ENCODE data around the gene RAVER2.

RAVER2 gene

DNA sequence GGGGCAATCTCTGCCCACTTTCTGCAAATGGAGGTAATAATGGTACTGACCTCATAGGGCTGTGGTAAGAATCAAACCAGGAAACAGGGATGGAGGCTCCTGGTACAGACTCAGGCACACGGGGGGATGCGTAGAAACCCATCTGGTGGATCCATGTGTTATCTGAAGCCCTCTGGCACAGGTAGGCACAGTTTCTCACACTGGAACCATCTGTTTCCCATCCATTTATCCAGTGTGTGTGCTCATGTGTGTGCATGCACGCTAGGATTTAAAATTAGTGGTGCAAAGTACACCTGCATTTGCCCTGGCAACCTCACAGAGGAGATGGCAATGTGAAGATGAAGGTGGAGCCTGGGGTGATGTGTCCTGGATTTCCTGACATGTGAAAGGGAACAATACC lies 103.3 kb downstream of the RAVER2 start:
- in situ Hi-C loops (cut with HindIII; ENCODE audit: low sequenced_read_pairs) = no loop called here
- TF ChIP-seq, protein P1, sequence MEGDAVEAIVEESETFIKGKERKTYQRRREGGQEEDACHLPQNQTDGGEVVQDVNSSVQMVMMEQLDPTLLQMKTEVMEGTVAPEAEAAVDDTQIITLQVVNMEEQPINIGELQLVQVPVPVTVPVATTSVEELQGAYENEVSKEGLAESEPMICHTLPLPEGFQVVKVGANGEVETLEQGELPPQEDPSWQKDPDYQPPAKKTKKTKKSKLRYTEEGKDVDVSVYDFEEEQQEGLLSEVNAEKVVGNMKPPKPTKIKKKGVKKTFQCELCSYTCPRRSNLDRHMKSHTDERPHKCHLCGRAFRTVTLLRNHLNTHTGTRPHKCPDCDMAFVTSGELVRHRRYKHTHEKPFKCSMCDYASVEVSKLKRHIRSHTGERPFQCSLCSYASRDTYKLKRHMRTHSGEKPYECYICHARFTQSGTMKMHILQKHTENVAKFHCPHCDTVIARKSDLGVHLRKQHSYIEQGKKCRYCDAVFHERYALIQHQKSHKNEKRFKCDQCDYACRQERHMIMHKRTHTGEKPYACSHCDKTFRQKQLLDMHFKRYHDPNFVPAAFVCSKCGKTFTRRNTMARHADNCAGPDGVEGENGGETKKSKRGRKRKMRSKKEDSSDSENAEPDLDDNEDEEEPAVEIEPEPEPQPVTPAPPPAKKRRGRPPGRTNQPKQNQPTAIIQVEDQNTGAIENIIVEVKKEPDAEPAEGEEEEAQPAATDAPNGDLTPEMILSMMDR (IDR thresholded peaks at IDR 0.05; ENCODE audit: low read depth, low read length, missing control alignments) = no peak
- no peak for DNase-seq (ENCODE audit: low read depth)
- no peak overlapping the region for H3K4me3 ChIP-seq (ENCODE audit: low read depth, low read length)

DNA sequence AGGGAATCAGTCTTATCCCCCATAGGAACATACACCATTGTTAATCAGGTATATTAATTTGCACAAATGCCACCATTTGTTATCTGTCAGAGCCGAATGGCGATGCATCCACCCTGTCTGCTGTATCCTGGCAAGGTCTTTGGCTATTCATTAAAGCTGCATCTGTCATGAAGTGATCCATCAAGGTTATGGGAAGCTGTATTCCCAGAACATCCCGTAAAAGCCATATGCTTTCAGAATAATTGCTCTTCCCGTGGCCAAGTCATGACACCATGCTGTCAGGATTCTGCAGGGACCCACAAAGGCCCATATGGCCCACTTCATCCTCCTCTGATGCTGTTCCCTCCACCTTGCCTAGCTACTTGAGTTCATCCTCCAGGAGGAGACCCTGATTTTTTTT lies 103.9 kb downstream of the RAVER2 start:
- DNase-seq (ENCODE audit: low read depth) = no peak
- in situ Hi-C loops (cut with HindIII; ENCODE audit: low sequenced_read_pairs) = no loop called here
- TF ChIP-seq, protein P1 (IDR thresholded peaks at IDR 0.05; ENCODE audit: low read depth, low read length, missing control alignments) = no peak
- H3K4me3 ChIP-seq (ENCODE audit: low read depth, low read length) = no peak overlapping the region

DNA sequence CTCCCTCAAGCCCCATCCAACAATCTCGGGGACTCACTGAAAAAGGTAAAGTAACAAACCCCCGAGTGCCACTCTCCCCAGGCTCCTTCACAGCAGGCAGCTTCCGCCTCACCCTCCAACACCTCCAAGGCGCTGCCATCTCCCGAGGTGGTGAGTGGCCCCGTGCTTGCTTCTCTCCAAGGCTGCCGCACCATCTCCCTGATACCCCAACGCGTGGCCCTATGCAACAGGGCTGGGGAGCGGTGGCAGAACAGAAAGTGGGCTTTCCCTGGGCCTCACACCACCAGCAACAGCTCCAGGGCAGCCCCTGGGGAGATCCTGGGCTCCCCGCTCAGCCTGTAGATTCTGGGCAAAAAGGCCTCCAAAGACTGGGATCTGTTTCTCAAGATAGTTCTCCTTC lies 105.1 kb downstream of the RAVER2 start:
- H3K4me3 ChIP-seq (ENCODE audit: low read depth, low read length) = no peak overlapping the region
- in situ Hi-C loops (cut with HindIII; ENCODE audit: low sequenced_read_pairs) = no loop called here
- TF ChIP-seq, protein P1 (IDR thresholded peaks at IDR 0.05; ENCODE audit: low read depth, low read length, missing control alignments) = no peak
- no peak for DNase-seq (ENCODE audit: low read depth)

DNA sequence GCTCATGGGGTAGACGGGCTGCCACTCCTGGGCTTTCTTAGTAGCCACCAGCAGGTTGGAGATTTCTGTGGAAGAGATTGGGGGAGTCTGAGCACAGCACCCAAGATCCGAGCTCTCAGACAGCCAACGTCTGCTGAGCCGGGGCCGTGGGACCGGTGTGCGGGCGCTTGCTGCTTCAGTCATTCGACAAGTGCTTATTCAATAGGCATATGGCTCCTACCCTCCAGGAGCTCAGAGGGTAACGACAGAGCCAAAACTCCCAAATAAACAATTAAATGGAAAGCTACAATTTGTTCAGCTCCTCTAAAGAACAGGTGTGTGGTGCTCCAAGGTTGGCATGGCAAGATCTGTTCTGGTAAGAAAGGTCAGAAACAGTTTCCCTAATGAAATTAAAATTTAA lies 106.0 kb downstream of the RAVER2 start:
- in situ Hi-C loops (cut with HindIII; ENCODE audit: low sequenced_read_pairs) = no loop called here
- H3K4me3 ChIP-seq (ENCODE audit: low read depth, low read length) = no peak overlapping the region
- TF ChIP-seq, protein P1 (IDR thresholded peaks at IDR 0.05; ENCODE audit: low read depth, low read length, missing control alignments) = no peak
- no peak for DNase-seq (ENCODE audit: low read depth)

DNA sequence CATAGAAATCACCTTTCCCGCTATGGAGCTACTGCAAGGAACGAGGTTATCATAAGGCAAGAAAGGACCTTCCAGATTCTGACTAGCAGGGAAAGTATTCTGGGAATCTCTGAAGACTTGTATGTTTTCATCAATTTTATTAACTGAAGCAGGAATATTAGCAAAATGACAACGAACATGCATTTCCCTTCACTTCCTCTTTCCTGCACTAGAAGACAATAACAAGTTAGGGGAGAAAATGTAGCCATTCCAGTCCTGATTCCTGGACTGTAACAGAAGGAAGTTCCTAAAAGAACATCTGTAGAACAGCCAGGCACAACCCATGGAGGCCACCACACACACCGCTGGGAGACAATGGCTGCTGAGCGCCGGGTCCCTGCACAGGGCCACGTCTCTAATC lies 106.8 kb downstream of the RAVER2 start:
- TF ChIP-seq, protein P1 (IDR thresholded peaks at IDR 0.05; ENCODE audit: low read depth, low read length, missing control alignments) = no peak
- in situ Hi-C loops (cut with HindIII; ENCODE audit: low sequenced_read_pairs) = no loop called here
- DNase-seq (ENCODE audit: low read depth) = no peak
- H3K4me3 ChIP-seq (ENCODE audit: low read depth, low read length) = no peak overlapping the region

DNA sequence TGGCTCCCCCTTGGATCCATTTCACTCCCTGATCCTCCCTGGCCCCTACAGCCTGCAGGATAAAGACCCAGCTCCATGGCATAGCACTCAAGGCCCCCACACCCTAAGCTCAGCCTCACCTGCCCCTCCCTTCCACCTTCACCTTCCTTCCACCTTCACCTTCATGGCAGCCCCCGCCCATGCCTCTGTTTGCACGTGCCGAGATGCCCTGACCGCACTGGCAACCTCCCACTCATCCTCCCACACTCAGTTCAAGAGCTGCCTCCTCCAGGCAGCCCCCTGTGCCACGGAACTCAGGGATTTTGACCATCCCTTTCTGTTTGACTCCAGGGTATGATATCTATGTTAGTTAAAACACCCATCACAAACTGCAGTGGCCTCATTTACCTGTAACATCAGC lies 109.8 kb downstream of the RAVER2 start:
- in situ Hi-C loops (cut with HindIII; ENCODE audit: low sequenced_read_pairs) = no loop called here
- TF ChIP-seq, protein P1 (IDR thresholded peaks at IDR 0.05; ENCODE audit: low read depth, low read length, missing control alignments) = no peak
- DNase-seq (ENCODE audit: low read depth) = no peak
- H3K4me3 ChIP-seq (ENCODE audit: low read depth, low read length) = no peak overlapping the region

DNA sequence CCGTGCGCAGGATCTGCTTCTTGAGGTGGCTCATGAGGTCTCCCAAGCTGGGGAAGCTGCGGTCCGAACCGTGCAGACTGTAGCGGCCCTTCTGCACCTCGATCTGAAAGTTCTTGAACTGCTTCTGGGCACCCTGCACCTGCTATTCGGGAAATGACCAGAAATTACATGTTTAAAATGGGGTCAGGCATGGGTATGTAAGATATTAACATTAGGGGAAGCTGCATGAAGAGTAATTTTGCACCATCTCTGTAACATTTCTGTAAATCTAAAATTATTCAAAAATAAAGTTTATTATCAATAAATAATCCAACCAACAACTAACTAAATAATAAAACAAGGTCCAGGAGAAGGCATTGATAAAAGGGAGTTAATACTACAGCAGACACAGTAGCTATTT lies 110.7 kb downstream of the RAVER2 start:
- DNase-seq (ENCODE audit: low read depth) = no peak
- in situ Hi-C loops (cut with HindIII; ENCODE audit: low sequenced_read_pairs) = no loop called here
- TF ChIP-seq, protein P1 (IDR thresholded peaks at IDR 0.05; ENCODE audit: low read depth, low read length, missing control alignments) = no peak
- no peak overlapping the region for H3K4me3 ChIP-seq (ENCODE audit: low read depth, low read length)

All from astrocyte of the cerebellum (primary cell).